Ishikawa (cell line): Measurements from ENCODE around the gene POLR2J.

ENCODE experiments used
- CEBPB ChIP-seq: IDR thresholded peaks from 2 replicates; pipeline ENCODE4 v1.6.1; 2012
- CREB1 ChIP-seq: IDR thresholded peaks from 2 replicates; pipeline ENCODE4 v1.6.1; 2012; ENCODE audit warnings: low read depth
- EGR1 ChIP-seq: IDR thresholded peaks from 2 replicates; pipeline ENCODE4 v1.6.1; 2012
- EP300 ChIP-seq: IDR thresholded peaks from 2 replicates; pipeline ENCODE4 v1.6.1; 2012; ENCODE audit warnings: borderline replicate concordance
- FOXM1 ChIP-seq: IDR thresholded peaks from 2 replicates; pipeline ENCODE4 v1.6.1; 2012; ENCODE audit warnings: low read depth, borderline replicate concordance
- NFIC ChIP-seq: IDR thresholded peaks from 2 replicates; pipeline ENCODE4 v1.6.1; 2012
- RAD21 ChIP-seq: IDR thresholded peaks from 2 replicates; pipeline ENCODE4 v1.6.1; 2012; ENCODE audit warnings: low read depth
- TAF1 ChIP-seq: IDR thresholded peaks from 2 replicates; pipeline ENCODE4 v1.6.1; 2012; ENCODE audit warnings: low read depth, mild to moderate bottlenecking
- TCF12 ChIP-seq: IDR thresholded peaks from 2 replicates; pipeline ENCODE4 v1.6.1; 2012; ENCODE audit warnings: low read depth
- TEAD4 ChIP-seq: IDR thresholded peaks from 2 replicates; pipeline ENCODE4 v1.6.1; 2012
- YY1 ChIP-seq: IDR thresholded peaks from 2 replicates; pipeline ENCODE4 v1.6.1; 2012; ENCODE audit warnings: low read depth
- ZBTB7A ChIP-seq: IDR thresholded peaks from 2 replicates; pipeline ENCODE4 v1.6.1; 2012; ENCODE audit warnings: low read depth
- TF ChIP-seq, protein P1 (sequence below): IDR thresholded peaks from 2 replicates; pipeline ENCODE4 v1.6.1; 2012
- TF ChIP-seq, protein P2 (sequence below): IDR thresholded peaks from 2 replicates; pipeline ENCODE4 v1.6.1; 2012; ENCODE audit warnings: low read depth, mild to moderate bottlenecking
- TF ChIP-seq, protein P3 (sequence below): IDR thresholded peaks from 2 replicates; pipeline ENCODE4 v1.6.1; 2012

POLR2J gene

DNA sequence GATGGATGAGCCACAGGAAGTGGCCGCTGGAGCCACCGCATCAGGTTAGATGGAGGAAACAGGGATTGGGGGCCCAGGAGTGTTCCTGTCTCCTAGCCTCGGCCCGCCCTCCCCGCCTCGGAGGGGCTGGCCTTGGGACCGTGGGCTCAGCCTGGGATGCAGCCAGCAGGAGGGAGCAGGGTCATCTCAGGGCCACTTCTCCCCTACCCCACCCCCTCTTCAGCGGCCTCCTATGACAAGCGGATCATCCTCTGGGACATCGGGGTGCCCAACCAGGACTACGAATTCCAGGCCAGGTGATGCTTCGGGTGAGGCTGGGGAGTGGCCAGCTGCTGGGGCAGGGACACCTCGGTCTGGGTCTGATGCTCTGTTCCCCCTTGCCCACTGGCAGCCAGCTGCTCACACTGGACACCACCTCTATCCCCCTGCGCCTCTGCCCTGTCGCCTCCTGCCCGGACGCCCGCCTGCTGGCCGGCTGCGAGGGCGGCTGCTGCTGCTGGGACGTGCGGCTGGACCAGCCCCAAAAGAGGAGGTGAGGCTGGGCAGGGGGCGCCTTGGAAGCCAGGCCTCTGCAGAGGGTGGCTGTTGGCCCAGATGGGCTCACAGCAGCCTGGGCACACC is 9.3 kb downstream of the POLR2J start:
- TF ChIP-seq YY1 = no peak
- no peak for TF ChIP-seq CREB1
- TF ChIP-seq TEAD4 = no peak
- no peak for TF ChIP-seq RAD21
- no peak for TF ChIP-seq TAF1
- TF ChIP-seq TCF12 = no peak
- TF ChIP-seq, protein P1, sequence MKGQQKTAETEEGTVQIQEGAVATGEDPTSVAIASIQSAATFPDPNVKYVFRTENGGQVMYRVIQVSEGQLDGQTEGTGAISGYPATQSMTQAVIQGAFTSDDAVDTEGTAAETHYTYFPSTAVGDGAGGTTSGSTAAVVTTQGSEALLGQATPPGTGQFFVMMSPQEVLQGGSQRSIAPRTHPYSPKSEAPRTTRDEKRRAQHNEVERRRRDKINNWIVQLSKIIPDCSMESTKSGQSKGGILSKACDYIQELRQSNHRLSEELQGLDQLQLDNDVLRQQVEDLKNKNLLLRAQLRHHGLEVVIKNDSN = no peak
- TF ChIP-seq FOXM1 = no peak
- no peak for TF ChIP-seq EGR1
- TF ChIP-seq NFIC = no peak
- TF ChIP-seq EP300 = no peak
- no peak for TF ChIP-seq CEBPB
- no peak for TF ChIP-seq ZBTB7A
- TF ChIP-seq, protein P2, sequence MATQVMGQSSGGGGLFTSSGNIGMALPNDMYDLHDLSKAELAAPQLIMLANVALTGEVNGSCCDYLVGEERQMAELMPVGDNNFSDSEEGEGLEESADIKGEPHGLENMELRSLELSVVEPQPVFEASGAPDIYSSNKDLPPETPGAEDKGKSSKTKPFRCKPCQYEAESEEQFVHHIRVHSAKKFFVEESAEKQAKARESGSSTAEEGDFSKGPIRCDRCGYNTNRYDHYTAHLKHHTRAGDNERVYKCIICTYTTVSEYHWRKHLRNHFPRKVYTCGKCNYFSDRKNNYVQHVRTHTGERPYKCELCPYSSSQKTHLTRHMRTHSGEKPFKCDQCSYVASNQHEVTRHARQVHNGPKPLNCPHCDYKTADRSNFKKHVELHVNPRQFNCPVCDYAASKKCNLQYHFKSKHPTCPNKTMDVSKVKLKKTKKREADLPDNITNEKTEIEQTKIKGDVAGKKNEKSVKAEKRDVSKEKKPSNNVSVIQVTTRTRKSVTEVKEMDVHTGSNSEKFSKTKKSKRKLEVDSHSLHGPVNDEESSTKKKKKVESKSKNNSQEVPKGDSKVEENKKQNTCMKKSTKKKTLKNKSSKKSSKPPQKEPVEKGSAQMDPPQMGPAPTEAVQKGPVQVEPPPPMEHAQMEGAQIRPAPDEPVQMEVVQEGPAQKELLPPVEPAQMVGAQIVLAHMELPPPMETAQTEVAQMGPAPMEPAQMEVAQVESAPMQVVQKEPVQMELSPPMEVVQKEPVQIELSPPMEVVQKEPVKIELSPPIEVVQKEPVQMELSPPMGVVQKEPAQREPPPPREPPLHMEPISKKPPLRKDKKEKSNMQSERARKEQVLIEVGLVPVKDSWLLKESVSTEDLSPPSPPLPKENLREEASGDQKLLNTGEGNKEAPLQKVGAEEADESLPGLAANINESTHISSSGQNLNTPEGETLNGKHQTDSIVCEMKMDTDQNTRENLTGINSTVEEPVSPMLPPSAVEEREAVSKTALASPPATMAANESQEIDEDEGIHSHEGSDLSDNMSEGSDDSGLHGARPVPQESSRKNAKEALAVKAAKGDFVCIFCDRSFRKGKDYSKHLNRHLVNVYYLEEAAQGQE = no peak
- TF ChIP-seq, protein P3, sequence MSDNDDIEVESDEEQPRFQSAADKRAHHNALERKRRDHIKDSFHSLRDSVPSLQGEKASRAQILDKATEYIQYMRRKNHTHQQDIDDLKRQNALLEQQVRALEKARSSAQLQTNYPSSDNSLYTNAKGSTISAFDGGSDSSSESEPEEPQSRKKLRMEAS = no peak

DNA sequence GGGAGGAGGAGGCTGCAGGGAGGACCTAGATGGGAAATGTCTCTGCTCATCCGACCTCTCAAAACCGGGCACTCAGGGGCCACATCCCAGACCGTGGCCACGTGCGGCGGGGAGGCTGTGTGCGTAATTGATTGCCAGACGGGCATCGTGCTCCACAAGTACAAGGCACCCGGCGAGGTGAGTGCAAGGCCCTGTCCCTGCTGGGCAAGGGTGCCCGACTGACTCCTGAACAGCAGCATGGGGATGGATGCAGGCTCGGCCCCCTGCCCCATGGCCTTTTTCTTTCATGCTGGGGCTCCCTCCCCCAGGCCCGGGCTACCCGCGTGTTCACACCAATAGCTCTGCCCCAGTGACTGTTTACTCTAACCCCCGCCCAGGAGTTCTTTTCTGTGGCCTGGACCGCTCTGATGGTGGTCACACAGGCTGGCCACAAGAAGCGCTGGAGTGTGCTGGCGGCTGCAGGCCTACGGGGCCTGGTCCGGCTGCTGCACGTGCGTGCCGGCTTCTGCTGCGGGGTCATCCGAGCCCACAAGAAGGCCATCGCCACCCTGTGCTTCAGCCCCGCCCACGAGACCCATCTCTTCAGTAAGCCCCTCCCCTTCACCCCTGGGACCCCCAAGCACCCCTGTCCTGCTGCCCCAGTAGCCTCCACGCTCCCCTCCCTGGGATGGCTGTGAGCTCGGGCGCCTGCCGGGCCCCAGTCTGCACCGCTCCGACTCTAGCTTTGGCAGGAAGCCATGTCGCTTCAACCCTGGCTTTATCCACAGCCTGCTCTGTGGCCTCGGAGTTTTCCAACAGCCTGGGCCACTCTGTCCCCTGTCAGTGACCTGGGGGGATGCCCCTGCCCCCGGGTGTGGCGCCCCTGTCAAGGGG is 10.0 kb downstream of the POLR2J start:
- no peak for TF ChIP-seq FOXM1
- TF ChIP-seq CREB1 = no peak
- TF ChIP-seq RAD21 = no peak
- no peak for TF ChIP-seq EP300
- TF ChIP-seq NFIC = no peak

DNA sequence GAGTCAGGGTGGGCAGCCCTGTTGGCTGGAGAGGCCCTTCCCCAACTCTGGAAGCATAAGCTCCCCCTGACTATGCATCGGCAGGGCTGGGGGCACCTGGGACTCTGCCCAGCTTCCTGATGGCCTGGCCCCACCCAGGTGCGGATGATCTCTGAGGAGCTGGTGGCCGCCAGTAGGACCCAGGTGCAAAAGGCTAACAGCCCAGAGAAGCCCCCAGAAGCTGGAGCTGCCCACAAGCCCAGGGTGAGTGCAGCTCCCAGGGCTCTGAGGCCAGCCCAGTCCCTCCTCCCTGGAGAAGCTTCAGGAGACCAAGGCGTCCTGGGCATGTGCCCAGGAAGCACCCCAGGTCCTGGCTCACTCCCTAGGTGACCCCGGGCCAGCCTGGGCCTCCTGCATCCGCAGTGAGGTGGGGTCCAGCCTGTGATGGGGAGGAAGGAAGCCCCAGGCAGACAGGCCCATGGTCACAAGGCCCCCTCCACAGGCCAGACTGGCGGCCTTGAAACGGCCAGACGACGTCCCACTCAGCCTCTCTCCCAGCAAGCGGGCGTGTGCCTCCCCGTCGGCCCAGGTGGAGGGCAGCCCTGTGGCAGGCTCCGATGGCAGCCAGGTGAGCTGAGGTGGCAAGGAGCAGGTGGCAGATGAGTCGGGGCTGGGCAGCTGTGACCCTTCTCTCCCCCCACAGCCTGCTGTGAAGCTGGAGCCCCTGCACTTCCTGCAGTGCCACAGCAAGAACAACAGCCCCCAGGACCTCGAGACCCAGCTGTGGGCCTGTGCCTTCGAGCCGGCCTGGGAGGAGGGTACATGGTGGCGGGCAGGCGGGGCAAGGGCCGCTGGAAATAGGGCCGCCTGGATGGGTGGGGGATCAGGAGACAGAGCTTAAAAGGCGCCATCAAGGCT is 10.9 kb downstream of the POLR2J start:
- TF ChIP-seq, protein P3 = no peak
- TF ChIP-seq TEAD4 = no peak
- no peak for TF ChIP-seq TCF12
- TF ChIP-seq NFIC = no peak
- TF ChIP-seq ZBTB7A = no peak
- TF ChIP-seq RAD21 = no peak
- no peak for TF ChIP-seq YY1

DNA sequence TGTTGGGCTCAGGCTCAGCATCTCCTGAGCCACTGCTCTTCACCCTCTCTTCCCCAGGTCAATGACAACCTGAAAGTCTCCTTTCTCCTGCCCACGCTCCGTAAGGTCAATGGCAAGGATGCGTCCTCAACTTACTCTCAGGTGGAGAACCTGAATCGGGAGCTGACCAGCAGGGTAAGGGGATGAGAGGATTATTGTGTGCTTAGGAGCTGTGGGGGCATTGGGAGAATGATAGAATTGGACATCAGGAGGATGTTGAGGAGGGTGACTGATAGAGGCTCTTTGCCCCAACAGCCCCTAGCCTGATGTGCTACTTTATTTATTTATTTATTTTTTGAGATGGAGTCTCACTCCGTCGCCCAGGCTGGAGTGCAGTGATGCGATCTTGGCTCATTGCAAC is 12.6 kb downstream of the POLR2J start:
- TF ChIP-seq ZBTB7A (no peak), TCF12 (no peak), CEBPB (no peak), EGR1 (no peak), TEAD4 (no peak), RAD21 (no peak), NFIC (no peak), TAF1 (no peak), FOXM1 (no peak), YY1 (no peak), CREB1 (no peak), EP300 (no peak)
- TF ChIP-seq, protein P3 = no peak
- TF ChIP-seq, protein P1 = no peak

DNA sequence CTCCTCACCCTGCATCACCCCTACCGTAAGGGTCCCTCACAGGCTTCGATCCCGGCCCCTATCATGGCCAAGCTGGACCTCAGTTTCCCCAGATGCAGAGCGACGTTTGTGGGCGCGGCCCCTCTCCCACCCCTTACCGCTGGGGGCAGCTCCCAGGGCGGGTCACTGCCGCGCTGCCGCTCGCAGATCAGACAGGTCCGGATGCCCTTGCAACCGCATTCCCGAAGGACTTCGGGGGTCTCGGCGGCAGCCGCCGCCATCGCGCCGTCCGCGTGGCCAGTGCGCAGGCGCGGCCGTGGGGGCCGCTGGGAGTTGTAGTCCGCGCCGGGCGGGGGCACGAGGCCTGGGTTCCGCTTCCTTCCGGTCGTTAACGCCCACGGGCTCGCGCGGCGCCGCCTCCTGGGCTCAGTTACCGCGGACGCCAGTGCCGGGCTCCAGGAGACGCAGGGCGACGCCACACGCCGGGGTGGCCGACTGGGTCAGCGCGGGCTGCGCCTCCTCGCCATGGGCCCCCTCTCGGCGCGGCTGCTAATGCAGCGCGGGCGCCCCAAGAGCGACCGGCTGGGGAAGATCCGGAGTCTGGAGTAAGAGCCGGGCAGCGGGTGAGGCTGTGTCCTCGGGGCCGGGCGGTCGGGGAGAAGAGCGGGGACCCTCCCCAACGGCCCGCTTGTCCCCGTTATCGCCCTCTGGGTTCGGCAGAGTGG is 14.0 kb downstream of the POLR2J start, which contains the start of the genes ALKBH4 and LRWD1:
Gene ALKBH4, minus strand, starts transcription at position 287 of the 704 bp plus-strand sequence. Its CDS starts 27 bp downstream, at position 260.
Gene LRWD1, plus strand, starts transcription at position 408 of the 704 bp plus-strand sequence. Its CDS starts 97 bp downstream, at position 505.
- 0 out of 2 replicates have a peak, but pooled peaks have one; percentile 15 for TF ChIP-seq TCF12
- TF ChIP-seq RAD21 = no peak; the same call in 1 of the 2 replicates
- TF ChIP-seq YY1 = peak; percentile 90
- TF ChIP-seq, protein P3 = peak; percentile 83
- no peak for TF ChIP-seq FOXM1
- TF ChIP-seq TAF1 = peak; percentile 53
- no peak; the same call in 1 of the 2 replicates for TF ChIP-seq ZBTB7A
- no peak for TF ChIP-seq CEBPB
- peak; percentile 93 for TF ChIP-seq EGR1
- TF ChIP-seq, protein P1 = peak; percentile 66; the same call in 1 of the 2 replicates
